RPMI8226 (cell line): ENCODE data around the gene DHX32.

Source experiments
- DNase-seq: peaks from one replicate; pipeline ENCODE4 v3.0.0-alpha.2; 2015

Gene DHX32

GRCh38 chr10:125846894-125847293 lies 34.2 kb downstream of the DHX32 start:
- DNase-seq = no peak

- no peak for DNase-seq
Observed at GRCh38 chr10:125845617-125846016, 35.5 kb downstream of the DHX32 start.

GRCh38 chr10:125844751-125845221 lies 36.3 kb downstream of the DHX32 start:
- no peak for DNase-seq

GRCh38 chr10:125843603-125844329 lies 37.3 kb downstream of the DHX32 start:
- DNase-seq = no peak

GRCh38 chr10:125840955-125841354 lies 40.1 kb downstream of the DHX32 start:
- DNase-seq = no peak

- no peak for DNase-seq
Observed at GRCh38 chr10:125840406-125840805, 40.7 kb downstream of the DHX32 start.

- DNase-seq = no peak
Observed at GRCh38 chr10:125838802-125839575, 42.1 kb downstream of the DHX32 start.

- no peak for DNase-seq
Observed at GRCh38 chr10:125836746-125837145, 44.3 kb downstream of the DHX32 start.

- no peak for DNase-seq
Observed at GRCh38 chr10:125828311-125828710, 52.8 kb downstream of the DHX32 start.

- DNase-seq = no peak
Observed at GRCh38 chr10:125827133-125827532, 54.0 kb downstream of the DHX32 start.

- DNase-seq = no peak
Observed at GRCh38 chr10:125824736-125825135, 56.4 kb downstream of the DHX32 start.

- DNase-seq = peak; percentile 7
Observed at GRCh38 chr10:125823663-125824251, 57.3 kb downstream of the DHX32 start.

GRCh38 chr10:125822878-125823662 lies 58.0 kb downstream of the DHX32 start, which contains the start of the genes BCCIP and UROS:
BCCIP (plus strand) TSS chr10:125823546; CDS start chr10:125823558, 12 bp downstream.
UROS (minus strand) TSS chr10:125823258; CDS start chr10:125816499, 6,759 bp downstream.
- peak; percentile 90 for DNase-seq

GRCh38 chr10:125820701-125821100 lies 60.4 kb downstream of the DHX32 start:
- no peak for DNase-seq

GRCh38 chr10:125817337-125817946 lies 63.6 kb downstream of the DHX32 start:
- no peak for DNase-seq

- DNase-seq = no peak
Observed at GRCh38 chr10:125816548-125816947, 64.5 kb downstream of the DHX32 start.

- no peak for DNase-seq
Observed at GRCh38 chr10:125815764-125816163, 65.3 kb downstream of the DHX32 start.

- no peak for DNase-seq
Observed at GRCh38 chr10:125812128-125812750, 68.9 kb downstream of the DHX32 start.

- no peak for DNase-seq
Observed at GRCh38 chr10:125811251-125811650, 69.8 kb downstream of the DHX32 start.

GRCh38 chr10:125808047-125808446 lies 73.0 kb downstream of the DHX32 start:
- no peak for DNase-seq

GRCh38 chr10:125802739-125803138 lies 78.4 kb downstream of the DHX32 start:
- DNase-seq = no peak

- DNase-seq = no peak
Observed at GRCh38 chr10:125802131-125802530, 79.0 kb downstream of the DHX32 start.
